ENCODE measurements around the gene PHACTR2.

GRCh38 chr6:143844006-143844405, 166.2 kb downstream of the PHACTR2 start:
- TF ChIP-seq, protein P1, sequence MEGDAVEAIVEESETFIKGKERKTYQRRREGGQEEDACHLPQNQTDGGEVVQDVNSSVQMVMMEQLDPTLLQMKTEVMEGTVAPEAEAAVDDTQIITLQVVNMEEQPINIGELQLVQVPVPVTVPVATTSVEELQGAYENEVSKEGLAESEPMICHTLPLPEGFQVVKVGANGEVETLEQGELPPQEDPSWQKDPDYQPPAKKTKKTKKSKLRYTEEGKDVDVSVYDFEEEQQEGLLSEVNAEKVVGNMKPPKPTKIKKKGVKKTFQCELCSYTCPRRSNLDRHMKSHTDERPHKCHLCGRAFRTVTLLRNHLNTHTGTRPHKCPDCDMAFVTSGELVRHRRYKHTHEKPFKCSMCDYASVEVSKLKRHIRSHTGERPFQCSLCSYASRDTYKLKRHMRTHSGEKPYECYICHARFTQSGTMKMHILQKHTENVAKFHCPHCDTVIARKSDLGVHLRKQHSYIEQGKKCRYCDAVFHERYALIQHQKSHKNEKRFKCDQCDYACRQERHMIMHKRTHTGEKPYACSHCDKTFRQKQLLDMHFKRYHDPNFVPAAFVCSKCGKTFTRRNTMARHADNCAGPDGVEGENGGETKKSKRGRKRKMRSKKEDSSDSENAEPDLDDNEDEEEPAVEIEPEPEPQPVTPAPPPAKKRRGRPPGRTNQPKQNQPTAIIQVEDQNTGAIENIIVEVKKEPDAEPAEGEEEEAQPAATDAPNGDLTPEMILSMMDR (conservative IDR thresholded peaks at IDR 0.05), result no peak
- TF ChIP-seq EZH2 (IDR thresholded peaks at IDR 0.05; ENCODE audit: low read depth), result no peak
